Stimulated activated CD4-positive, alpha-beta T cell treated with anti-CD3 and anti-CD28 coated beads, Interleukin-4, amount 100 ng/mL, for 1 hour (primary cell): ENCODE results near the gene ADAMTS12.

Experiments used
- DNase-seq: peaks from one replicate; pipeline ENCODE4 v3.0.0-alpha.2; 2020

Gene ADAMTS12

GRCh38 chr5:33745101-33745770 lies 146.6 kb downstream of the ADAMTS12 start:
- no peak for DNase-seq

GRCh38 chr5:33743099-33743498 lies 148.7 kb downstream of the ADAMTS12 start:
- DNase-seq, result no peak

GRCh38 chr5:33742181-33742580 lies 149.6 kb downstream of the ADAMTS12 start:
- DNase-seq, result no peak

- DNase-seq, result no peak
Measured at GRCh38 chr5:33738967-33739366, 152.8 kb downstream of the ADAMTS12 start.

GRCh38 chr5:33738097-33738496 lies 153.7 kb downstream of the ADAMTS12 start:
- DNase-seq, result no peak

GRCh38 chr5:33737697-33738096 lies 154.1 kb downstream of the ADAMTS12 start:
- no peak for DNase-seq

GRCh38 chr5:33737284-33737683 lies 154.5 kb downstream of the ADAMTS12 start:
- no peak for DNase-seq

GRCh38 chr5:33736510-33736909 lies 155.3 kb downstream of the ADAMTS12 start:
- DNase-seq, result no peak

GRCh38 chr5:33735072-33735471 lies 156.7 kb downstream of the ADAMTS12 start:
- no peak for DNase-seq

- DNase-seq, result no peak
Measured at GRCh38 chr5:33734537-33734936, 157.3 kb downstream of the ADAMTS12 start.

GRCh38 chr5:33733225-33733624 lies 158.6 kb downstream of the ADAMTS12 start:
- no peak for DNase-seq

GRCh38 chr5:33726422-33727165 lies 165.2 kb downstream of the ADAMTS12 start:
- DNase-seq, result no peak

GRCh38 chr5:33725806-33726205 lies 166.0 kb downstream of the ADAMTS12 start:
- DNase-seq, result no peak

GRCh38 chr5:33721491-33722200 lies 170.1 kb downstream of the ADAMTS12 start:
- no peak for DNase-seq

- no peak for DNase-seq
Measured at GRCh38 chr5:33720176-33720575, 171.6 kb downstream of the ADAMTS12 start.

- DNase-seq, result no peak
Measured at GRCh38 chr5:33719769-33720168, 172.0 kb downstream of the ADAMTS12 start.

- DNase-seq, result no peak
Measured at GRCh38 chr5:33715661-33716060, 176.1 kb downstream of the ADAMTS12 start.

- DNase-seq, result no peak
Measured at GRCh38 chr5:33713136-33713765, 178.5 kb downstream of the ADAMTS12 start.

GRCh38 chr5:33712664-33713063 lies 179.1 kb downstream of the ADAMTS12 start:
- no peak for DNase-seq

GRCh38 chr5:33711094-33711679 lies 180.6 kb downstream of the ADAMTS12 start:
- DNase-seq, result no peak

GRCh38 chr5:33702867-33703266 lies 188.9 kb downstream of the ADAMTS12 start:
- no peak for DNase-seq

GRCh38 chr5:33701951-33702350 lies 189.8 kb downstream of the ADAMTS12 start:
- DNase-seq, result no peak

- no peak for DNase-seq
Measured at GRCh38 chr5:33701251-33701650, 190.5 kb downstream of the ADAMTS12 start.
